ENCODE measurements around the gene SEZ6L2. TPM values are rescaled to one million over a fixed set of nuclear protein-coding genes. Genes with fewer than 3 reads are reported as not detected.
"Not testable (repeated sequence)": the region's sequence is repeated elsewhere in the genome, so short reads cannot be mapped to it uniquely, and the experiment has no call there.

Gene SEZ6L2
- total RNA-seq, 1 donor from 2014 or later: 29.1 TPM

DNA sequence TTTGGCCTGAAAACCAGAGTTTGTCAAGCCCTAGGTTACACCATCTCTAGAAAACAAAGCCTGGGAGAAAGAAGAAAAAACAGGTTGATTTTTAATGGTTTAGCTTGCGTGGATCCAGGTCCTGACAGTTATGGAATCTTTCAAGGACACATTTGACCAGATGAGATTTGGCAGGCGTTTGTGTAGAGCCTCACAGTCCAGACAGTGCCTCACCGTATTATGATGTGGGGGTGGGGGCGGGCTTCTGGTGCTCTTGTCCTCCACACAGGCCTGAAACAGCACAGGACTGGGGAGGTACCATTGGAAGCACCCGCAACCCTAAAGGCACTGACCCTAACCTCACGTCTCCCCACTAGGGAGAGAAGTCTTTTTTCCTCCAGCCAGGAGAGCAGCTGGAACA is 59.5 kb downstream of the SEZ6L2 start:
- TF ChIP-seq, protein P1, sequence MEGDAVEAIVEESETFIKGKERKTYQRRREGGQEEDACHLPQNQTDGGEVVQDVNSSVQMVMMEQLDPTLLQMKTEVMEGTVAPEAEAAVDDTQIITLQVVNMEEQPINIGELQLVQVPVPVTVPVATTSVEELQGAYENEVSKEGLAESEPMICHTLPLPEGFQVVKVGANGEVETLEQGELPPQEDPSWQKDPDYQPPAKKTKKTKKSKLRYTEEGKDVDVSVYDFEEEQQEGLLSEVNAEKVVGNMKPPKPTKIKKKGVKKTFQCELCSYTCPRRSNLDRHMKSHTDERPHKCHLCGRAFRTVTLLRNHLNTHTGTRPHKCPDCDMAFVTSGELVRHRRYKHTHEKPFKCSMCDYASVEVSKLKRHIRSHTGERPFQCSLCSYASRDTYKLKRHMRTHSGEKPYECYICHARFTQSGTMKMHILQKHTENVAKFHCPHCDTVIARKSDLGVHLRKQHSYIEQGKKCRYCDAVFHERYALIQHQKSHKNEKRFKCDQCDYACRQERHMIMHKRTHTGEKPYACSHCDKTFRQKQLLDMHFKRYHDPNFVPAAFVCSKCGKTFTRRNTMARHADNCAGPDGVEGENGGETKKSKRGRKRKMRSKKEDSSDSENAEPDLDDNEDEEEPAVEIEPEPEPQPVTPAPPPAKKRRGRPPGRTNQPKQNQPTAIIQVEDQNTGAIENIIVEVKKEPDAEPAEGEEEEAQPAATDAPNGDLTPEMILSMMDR (IDR thresholded peaks at IDR 0.05; ENCODE audit: unreplicated experiment): no peak
- Mint-ChIP-seq H3K27me3 (ENCODE audit: low read depth) (no peaks in the 10 kb centered on the region), H3K9me3 (no peaks in the 10 kb centered on the region), H3K36me3 (no peaks in the 10 kb centered on the region), H3K4me1 (no peaks in the 10 kb centered on the region), H3K4me3 (no peak overlapping the region), H3K27ac (no peak overlapping the region)
- no peak for DNase-seq (ENCODE audit: low spot score in 2 of 2, unreplicated experiment in 2 of 2)

DNA sequence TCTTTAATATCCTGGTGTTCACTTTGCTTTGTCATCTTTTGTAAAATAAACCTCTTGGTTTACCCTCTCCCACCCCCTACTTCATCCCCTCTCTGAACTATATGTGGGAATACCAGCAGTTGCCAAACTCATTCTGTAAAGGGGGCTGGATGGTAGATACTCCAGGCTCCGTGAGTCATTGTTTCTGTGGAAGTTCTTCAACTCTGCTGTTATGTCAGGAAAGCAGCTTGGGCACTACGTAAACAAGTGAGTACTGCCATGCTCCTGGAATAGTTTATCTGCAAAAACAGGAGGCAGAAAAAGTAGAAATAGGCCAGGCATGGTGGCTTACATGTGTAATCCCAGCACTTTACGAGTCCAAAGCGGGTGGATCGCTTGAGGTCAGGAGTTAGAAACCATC is 61.5 kb downstream of the SEZ6L2 start:
- no peak for DNase-seq (ENCODE audit: low spot score in 2 of 2, unreplicated experiment in 2 of 2)
- no peaks in the 10 kb centered on the region for H3K36me3 Mint-ChIP-seq
- TF ChIP-seq, protein P1 (IDR thresholded peaks at IDR 0.05; ENCODE audit: unreplicated experiment): no peak
- H3K4me3 Mint-ChIP-seq: no peak overlapping the region
- no peaks in the 10 kb centered on the region for H3K9me3 Mint-ChIP-seq
- no peak overlapping the region for H3K27ac Mint-ChIP-seq
- no peaks in the 10 kb centered on the region for H3K27me3 Mint-ChIP-seq (ENCODE audit: low read depth)
- H3K4me1 Mint-ChIP-seq: no peaks in the 10 kb centered on the region

DNA sequence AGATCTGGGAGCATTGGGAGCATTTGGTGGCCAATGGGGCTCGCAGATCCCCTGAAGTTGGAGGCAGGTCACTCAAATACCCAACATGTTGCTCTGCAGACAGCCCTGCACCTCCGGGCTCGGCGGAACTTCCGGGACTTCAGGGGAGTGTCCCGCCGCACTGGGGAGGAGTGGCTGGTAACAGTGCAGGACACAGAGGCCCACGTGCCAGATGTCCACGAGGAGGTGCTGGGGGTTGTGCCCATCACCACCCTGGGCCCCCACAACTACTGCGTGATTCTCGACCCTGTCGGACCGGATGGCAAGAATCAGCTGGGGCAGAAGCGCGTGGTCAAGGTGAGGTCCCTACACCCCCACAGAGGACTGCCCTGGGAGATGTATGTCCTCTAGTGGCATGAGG is 62.7 kb downstream of the SEZ6L2 start:
- TF ChIP-seq, protein P1 (IDR thresholded peaks at IDR 0.05; ENCODE audit: unreplicated experiment): no peak
- H3K4me1 Mint-ChIP-seq: no peaks in the 10 kb centered on the region
- no peak overlapping the region for H3K27ac Mint-ChIP-seq
- no peak for DNase-seq (ENCODE audit: low spot score in 2 of 2, unreplicated experiment in 2 of 2)
- H3K9me3 Mint-ChIP-seq: no peaks in the 10 kb centered on the region
- H3K4me3 Mint-ChIP-seq: no peak overlapping the region
- no peaks in the 10 kb centered on the region for H3K27me3 Mint-ChIP-seq (ENCODE audit: low read depth)
- H3K36me3 Mint-ChIP-seq: no peaks in the 10 kb centered on the region

DNA sequence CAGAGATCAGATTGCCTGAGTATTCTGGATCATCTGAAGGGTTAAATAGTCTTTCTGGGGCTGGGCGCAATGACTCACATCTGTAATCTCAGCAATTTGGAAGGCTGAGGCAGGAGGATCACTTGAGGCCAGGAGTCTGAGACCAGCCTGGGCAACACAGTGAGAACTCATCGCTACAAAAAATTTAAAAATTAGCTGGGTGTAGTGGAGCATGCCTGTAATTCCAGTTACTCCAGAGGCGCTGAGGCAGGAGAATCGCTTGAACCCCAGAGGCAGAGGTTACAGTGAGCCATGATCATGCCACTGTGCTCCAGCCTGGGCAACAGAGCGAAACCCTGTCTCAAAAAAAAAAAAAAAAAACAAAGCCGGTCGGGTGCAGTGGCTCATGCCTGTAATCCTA is 63.4 kb downstream of the SEZ6L2 start:
- TF ChIP-seq, protein P1 (IDR thresholded peaks at IDR 0.05; ENCODE audit: unreplicated experiment): no peak

DNA sequence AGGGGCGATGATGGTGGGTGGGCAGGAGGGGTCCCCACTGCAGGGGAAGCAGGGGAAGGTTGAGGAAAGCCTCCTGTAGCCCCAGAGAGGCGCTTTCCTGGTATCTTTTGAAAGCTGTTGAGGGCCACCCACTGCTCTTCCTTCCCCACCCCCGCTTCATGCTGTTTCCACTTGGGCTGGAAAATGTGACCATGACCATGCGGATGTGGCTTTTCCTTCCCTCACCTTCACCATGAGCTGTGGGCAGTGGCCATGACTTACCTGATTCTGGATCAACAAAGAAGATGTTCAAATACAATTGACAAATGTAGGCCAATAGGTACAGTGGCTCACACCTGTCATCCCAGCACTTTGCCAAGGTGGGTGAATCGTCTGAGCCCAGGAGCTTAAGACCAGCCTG is 65.3 kb downstream of the SEZ6L2 start:
- Mint-ChIP-seq H3K9me3 (no peaks in the 10 kb centered on the region), H3K4me3 (no peak overlapping the region), H3K4me1 (no peaks in the 10 kb centered on the region), H3K27me3 (ENCODE audit: low read depth) (no peaks in the 10 kb centered on the region), H3K36me3 (no peaks in the 10 kb centered on the region), H3K27ac (no peak overlapping the region)
- TF ChIP-seq, protein P1 (IDR thresholded peaks at IDR 0.05; ENCODE audit: unreplicated experiment): no peak
- DNase-seq (ENCODE audit: low spot score in 2 of 2, unreplicated experiment in 2 of 2): no peak

More for the DNA sequence above, 63.4 kb downstream of the SEZ6L2 start:
- H3K4me3 Mint-ChIP-seq: no peak overlapping the region
- H3K36me3 Mint-ChIP-seq: no peaks in the 10 kb centered on the region
- no peaks in the 10 kb centered on the region for H3K27me3 Mint-ChIP-seq (ENCODE audit: low read depth)
- H3K4me1 Mint-ChIP-seq: no peaks in the 10 kb centered on the region
- no peak overlapping the region for H3K27ac Mint-ChIP-seq
- DNase-seq (ENCODE audit: low spot score in 2 of 2, unreplicated experiment in 2 of 2): no peak
- H3K9me3 Mint-ChIP-seq: no peaks in the 10 kb centered on the region

DNA sequence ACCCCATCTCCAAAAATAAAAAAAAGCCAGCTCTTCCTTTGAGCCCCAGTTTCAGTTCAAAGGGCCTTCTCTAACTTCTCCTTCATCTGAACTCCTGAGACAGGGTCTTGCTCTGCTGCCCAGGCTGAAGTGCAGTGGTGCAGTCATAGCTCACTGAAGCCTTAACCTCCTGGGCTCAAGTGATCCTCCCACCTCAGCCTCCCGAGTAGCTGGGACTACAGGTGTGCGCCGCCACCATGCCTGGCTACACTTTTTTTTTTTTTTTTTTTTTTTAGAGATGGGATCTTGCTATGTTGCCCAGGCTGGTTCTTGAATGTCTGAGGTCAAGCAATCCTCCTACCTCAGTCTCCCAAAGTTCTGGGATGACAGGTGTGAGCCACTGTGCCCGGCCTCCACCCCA is 66.1 kb downstream of the SEZ6L2 start:
- H3K27ac Mint-ChIP-seq; H3K9me3 Mint-ChIP-seq; H3K4me1 Mint-ChIP-seq; H3K4me3 Mint-ChIP-seq; H3K36me3 Mint-ChIP-seq; H3K27me3 Mint-ChIP-seq (ENCODE audit: low read depth); DNase-seq (ENCODE audit: low spot score in 2 of 2, unreplicated experiment in 2 of 2): not testable (repeated sequence)

Measured in mesothelial cell of epicardium (in vitro differentiated cells).